GM23338 (cell line): Measurements from ENCODE around the gene IQSEC3. TPM values are rescaled to one million over a fixed set of nuclear protein-coding genes. Genes with fewer than 3 reads are reported as not detected.

Experiments used
- ATAC-seq: fragments of 200-7000 bp; cut with Tn5 transposase; 3 replicates; pipeline ENCODE4 v1.9.1; 2020
- DNase-seq: peaks from one replicate; pipeline ENCODE4 v3.0.0-alpha.2; 2015; ENCODE audit warnings: low spot score
- H2AFZ ChIP-seq: fragments of 200-600 bp; sonication (generic); 2 replicates; pipeline ENCODE4 v1.8.0; 2016; ENCODE audit warnings: antibody characterized with exemption, mild to moderate bottlenecking, moderate library complexity
- H3F3A ChIP-seq: fragments of 200-600 bp; sonication (generic); replicated peaks from 2 replicates; pipeline ENCODE4 v1.8.0; 2017; ENCODE audit warnings: antibody characterized with exemption, mixed run types, low read depth
- H3K27ac ChIP-seq: fragments of 200-600 bp; sonication (generic); 2 replicates; pipeline ENCODE4 v1.6.1; 2016; ENCODE audit warnings: low read depth
- H3K27me3 ChIP-seq: fragments of 200-600 bp; sonication (generic); 2 replicates; pipeline ENCODE4 v1.8.0; 2016; ENCODE audit warnings: mild to moderate bottlenecking, mixed run types, moderate library complexity; ENCODE audit not compliant: insufficient read depth
- H3K36me3 ChIP-seq: fragments of 200-600 bp; sonication (generic); 2 replicates; pipeline ENCODE4 v1.8.0; 2016; ENCODE audit warnings: mild to moderate bottlenecking; ENCODE audit not compliant: insufficient read depth
- H3K4me1 ChIP-seq: fragments of 200-600 bp; sonication (generic); 2 replicates; pipeline ENCODE4 v1.8.0; 2016; ENCODE audit warnings: mild to moderate bottlenecking, moderate library complexity; ENCODE audit not compliant: insufficient read depth
- H3K4me2 ChIP-seq: fragments of 200-600 bp; sonication (generic); 2 replicates; pipeline ENCODE4 v1.7.1; 2017; ENCODE audit warnings: mixed run types
- H3K4me3 ChIP-seq: fragments of 200-600 bp; sonication (generic); 2 replicates; pipeline ENCODE4 v1.6.1; 2016; ENCODE audit warnings: mixed run types
- H3K79me2 ChIP-seq: fragments of 200-600 bp; sonication (generic); replicated peaks from 2 replicates; pipeline ENCODE4 v1.8.0; 2017; ENCODE audit warnings: mild to moderate bottlenecking; ENCODE audit not compliant: insufficient read depth
- H3K9me2 ChIP-seq: fragments of 200-600 bp; sonication (generic); 2 replicates; pipeline ENCODE4 v1.8.0; 2017; ENCODE audit not compliant: insufficient read depth
- H4K20me1 ChIP-seq: fragments of 200-600 bp; sonication (generic); replicated peaks from 2 replicates; pipeline ENCODE4 v1.8.0; 2017; ENCODE audit warnings: mild to moderate bottlenecking; ENCODE audit not compliant: insufficient read depth
- H3K27ac Mint-ChIP-seq: 2 replicates; pipeline ENCODE4 v1.8.0; 2020; ENCODE audit warnings: inconsistent platforms, mild to moderate bottlenecking, moderate library complexity, mixed read lengths
- H3K27me3 Mint-ChIP-seq: 3 replicates; pipeline ENCODE4 v1.8.0; 2022; ENCODE audit warnings: low read depth, mild to moderate bottlenecking, moderate library complexity, mixed read lengths, inconsistent platforms; ENCODE audit not compliant: insufficient read depth, poor library complexity
- H3K36me3 Mint-ChIP-seq: 3 replicates; pipeline ENCODE4 v1.8.0; 2021; ENCODE audit warnings: low read depth, mild to moderate bottlenecking, inconsistent platforms, moderate library complexity, mixed read lengths
- H3K4me1 Mint-ChIP-seq: 3 replicates; pipeline ENCODE4 v1.8.0; 2020; ENCODE audit warnings: mild to moderate bottlenecking, inconsistent platforms, mixed read lengths
- H3K4me3 Mint-ChIP-seq: 3 replicates; pipeline ENCODE4 v1.8.0; 2021; ENCODE audit warnings: moderate library complexity, mild to moderate bottlenecking, inconsistent platforms, mixed read lengths
- H3K9me3 Mint-ChIP-seq: 3 replicates; pipeline ENCODE4 v1.8.0; 2020; ENCODE audit warnings: moderate library complexity, mild to moderate bottlenecking, inconsistent platforms, mixed read lengths
- CREB1 ChIP-seq: fragments of 250-450 bp; sonication (Bioruptor Pico); IDR thresholded peaks from 2 replicates; pipeline ENCODE4 v1.5.0; 2020; ENCODE audit warnings: low read depth, mild to moderate bottlenecking, moderate library complexity
- CTCF ChIP-seq, 2 experiments: fragments of 200-600 bp in 1 of 2; sonication (generic) in 1 of 2; conservative IDR thresholded peaks; 2 replicates each; pipeline versions ENCODE4 v1.5.1 to v1.6.1; 2016 to 2017; ENCODE audit warnings: antibody characterized with exemption in 2 of 2, low read depth in 2 of 2, mild to moderate bottlenecking in 2 of 2, moderate library complexity in 1 of 2
- EZH2 ChIP-seq: fragments of 200-600 bp; sonication (generic); IDR thresholded peaks from one replicate; pipeline ENCODE4 v1.8.0; 2017; ENCODE audit warnings: antibody characterized with exemption, mild to moderate bottlenecking, low read depth; ENCODE audit not compliant: unreplicated experiment
- EZH2phosphoT487 ChIP-seq: fragments of 200-600 bp; sonication (generic); IDR thresholded peaks from one replicate; pipeline ENCODE4 v1.8.1; 2018; ENCODE audit warnings: antibody characterized with exemption; ENCODE audit not compliant: unreplicated experiment
- JUNB ChIP-seq: IDR thresholded peaks from one replicate; pipeline ENCODE4 v1.6.1; 2016; ENCODE audit warnings: antibody characterized with exemption; ENCODE audit not compliant: unreplicated experiment
- NANOG ChIP-seq: IDR thresholded peaks from 2 replicates; pipeline ENCODE4 v1.6.1; 2016; ENCODE audit warnings: antibody characterized with exemption, borderline replicate concordance
- POLR2AphosphoS5 ChIP-seq: IDR thresholded peaks from 2 replicates; pipeline ENCODE4 v1.6.1; 2016; ENCODE audit warnings: antibody characterized with exemption, low read depth
- STAT1 ChIP-seq: IDR thresholded peaks from one replicate; pipeline ENCODE4 v1.6.1; 2016; ENCODE audit warnings: antibody characterized with exemption; ENCODE audit not compliant: unreplicated experiment
- ZNF114 ChIP-seq: fragments of 250-450 bp; sonication (Bioruptor Pico); IDR thresholded peaks from 2 replicates; pipeline ENCODE4 v1.5.0; 2020; ENCODE audit warnings: mild to moderate bottlenecking, moderate library complexity
- ZNF331 ChIP-seq: fragments of 250-450 bp; sonication (Bioruptor Pico); IDR thresholded peaks from 2 replicates; pipeline ENCODE4 v1.5.0; 2020; ENCODE audit warnings: low read depth, mild to moderate bottlenecking, moderate library complexity
- ZNF462 ChIP-seq: fragments of 250-450 bp; sonication (Bioruptor Pico); IDR thresholded peaks from 2 replicates; pipeline ENCODE4 v1.5.0; 2020; ENCODE audit warnings: mild to moderate bottlenecking, moderate library complexity
- polyA plus RNA-seq: library from polyadenylated mRNA; unstranded; fragments of >200 nt; fragmentation: Nextera tagmentation; extraction: Ambion mirVana; gene quantifications from 2 replicates; pipeline ENCODE4 v1.2.1, GENCODE V29; 2016
- total RNA-seq: library from RNA; depleted of rRNA; stranded (reverse); fragments of >200 nt; shearing (Covaris generic); gene quantifications from 2 replicates; pipeline ENCODE4 v1.2.3, GENCODE V29; 2014
- TF ChIP-seq, protein P1 (sequence below): IDR thresholded peaks from 2 replicates; pipeline ENCODE4 v1.6.1; 2016; ENCODE audit warnings: antibody characterized with exemption
- TF ChIP-seq, protein P2 (sequence below): IDR thresholded peaks from one replicate; pipeline ENCODE4 v1.6.1; 2018; ENCODE audit warnings: antibody characterized with exemption; ENCODE audit not compliant: unreplicated experiment

IQSEC3 gene
- total and polyA plus RNA-seq, 2 experiments from 2014 or later: 2.1 to 3.6 TPM

- ATAC-seq: peak; percentile 48
- Histone ChIP-seq H3K27me3 (no peaks in the 10 kb centered on the region), H2AFZ (no peak overlapping the region), H3F3A (no peaks in the 10 kb centered on the region), H3K4me2 (no peak overlapping the region), H3K4me1 (no peaks in the 10 kb centered on the region; the same call in 1 of the 2 replicates), H4K20me1 (no peaks in the 10 kb centered on the region; the same call in 1 of the 2 replicates), H3K79me2 (no peaks in the 10 kb centered on the region), H3K9me2 (no peaks in the 10 kb centered on the region), H3K27ac (no peak overlapping the region), H3K36me3 (no peaks in the 10 kb centered on the region), H3K4me3 (no peak overlapping the region)
- no peak overlapping the region for H3K27ac Mint-ChIP-seq
- peaks cover 16% of the 10 kb centered on the region for H3K27me3 Mint-ChIP-seq
- peaks cover 18% of the 10 kb centered on the region for H3K4me1 Mint-ChIP-seq
- peak; percentile 35 for DNase-seq
- TF ChIP-seq, protein P1, sequence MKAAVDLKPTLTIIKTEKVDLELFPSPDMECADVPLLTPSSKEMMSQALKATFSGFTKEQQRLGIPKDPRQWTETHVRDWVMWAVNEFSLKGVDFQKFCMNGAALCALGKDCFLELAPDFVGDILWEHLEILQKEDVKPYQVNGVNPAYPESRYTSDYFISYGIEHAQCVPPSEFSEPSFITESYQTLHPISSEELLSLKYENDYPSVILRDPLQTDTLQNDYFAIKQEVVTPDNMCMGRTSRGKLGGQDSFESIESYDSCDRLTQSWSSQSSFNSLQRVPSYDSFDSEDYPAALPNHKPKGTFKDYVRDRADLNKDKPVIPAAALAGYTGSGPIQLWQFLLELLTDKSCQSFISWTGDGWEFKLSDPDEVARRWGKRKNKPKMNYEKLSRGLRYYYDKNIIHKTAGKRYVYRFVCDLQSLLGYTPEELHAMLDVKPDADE: no peak
- TF ChIP-seq EZH2phosphoT487 (no peak), STAT1 (no peak), EZH2 (no peak), POLR2AphosphoS5 (no peak), ZNF114 (no peak), ZNF331 (CRISPR knock-in tag) (no peak), CTCF (conservative IDR thresholded peaks at IDR 0.05; ENCODE audit: low read depth in 2 of 2) (no peak), JUNB (no peak), ZNF462 (CRISPR knock-in tag) (no peak), CREB1 (CRISPR knock-in tag) (no peak), NANOG (no peak)
- TF ChIP-seq, protein P2, sequence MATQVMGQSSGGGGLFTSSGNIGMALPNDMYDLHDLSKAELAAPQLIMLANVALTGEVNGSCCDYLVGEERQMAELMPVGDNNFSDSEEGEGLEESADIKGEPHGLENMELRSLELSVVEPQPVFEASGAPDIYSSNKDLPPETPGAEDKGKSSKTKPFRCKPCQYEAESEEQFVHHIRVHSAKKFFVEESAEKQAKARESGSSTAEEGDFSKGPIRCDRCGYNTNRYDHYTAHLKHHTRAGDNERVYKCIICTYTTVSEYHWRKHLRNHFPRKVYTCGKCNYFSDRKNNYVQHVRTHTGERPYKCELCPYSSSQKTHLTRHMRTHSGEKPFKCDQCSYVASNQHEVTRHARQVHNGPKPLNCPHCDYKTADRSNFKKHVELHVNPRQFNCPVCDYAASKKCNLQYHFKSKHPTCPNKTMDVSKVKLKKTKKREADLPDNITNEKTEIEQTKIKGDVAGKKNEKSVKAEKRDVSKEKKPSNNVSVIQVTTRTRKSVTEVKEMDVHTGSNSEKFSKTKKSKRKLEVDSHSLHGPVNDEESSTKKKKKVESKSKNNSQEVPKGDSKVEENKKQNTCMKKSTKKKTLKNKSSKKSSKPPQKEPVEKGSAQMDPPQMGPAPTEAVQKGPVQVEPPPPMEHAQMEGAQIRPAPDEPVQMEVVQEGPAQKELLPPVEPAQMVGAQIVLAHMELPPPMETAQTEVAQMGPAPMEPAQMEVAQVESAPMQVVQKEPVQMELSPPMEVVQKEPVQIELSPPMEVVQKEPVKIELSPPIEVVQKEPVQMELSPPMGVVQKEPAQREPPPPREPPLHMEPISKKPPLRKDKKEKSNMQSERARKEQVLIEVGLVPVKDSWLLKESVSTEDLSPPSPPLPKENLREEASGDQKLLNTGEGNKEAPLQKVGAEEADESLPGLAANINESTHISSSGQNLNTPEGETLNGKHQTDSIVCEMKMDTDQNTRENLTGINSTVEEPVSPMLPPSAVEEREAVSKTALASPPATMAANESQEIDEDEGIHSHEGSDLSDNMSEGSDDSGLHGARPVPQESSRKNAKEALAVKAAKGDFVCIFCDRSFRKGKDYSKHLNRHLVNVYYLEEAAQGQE: no peak
- H3K4me3 Mint-ChIP-seq: no peak overlapping the region
- H3K9me3 Mint-ChIP-seq: peaks cover 3% of the 10 kb centered on the region; the same call in 1 of the 3 replicates
- no peaks in the 10 kb centered on the region; the same call in 2 of the 3 replicates for H3K36me3 Mint-ChIP-seq
Observed at GRCh38 chr12:162467-163307, 96.1 kb downstream of the IQSEC3 start.
